Hypothalamus (tissue), 51 donors: ENCODE measurements around the gene DPEP1.
"Not testable (repeated sequence)": the region's sequence is repeated elsewhere in the genome, so short reads cannot be mapped to it uniquely, and the experiment has no call there.

Experiments
- DNase-seq, 51 donors: peaks; one replicate each; lab custom pipeline; 2025; lab: John Stamatoyannopoulos, UW

Gene DPEP1

GRCh38 chr16:89615596-89616090, 2.2 kb downstream of the DPEP1 start:
- peak in 4 of 51 donors; percentile 10 to 23 (median 12) for DNase-seq

- DNase-seq: no peak
Observed at GRCh38 chr16:89616623-89617022, 3.2 kb downstream of the DPEP1 start.

- DNase-seq: no peak
Observed at GRCh38 chr16:89617036-89617435, 3.6 kb downstream of the DPEP1 start.

GRCh38 chr16:89618109-89618998, 4.9 kb downstream of the DPEP1 start:
- DNase-seq: no peak

GRCh38 chr16:89619840-89620239, 6.4 kb downstream of the DPEP1 start:
- no peak for DNase-seq

GRCh38 chr16:89620406-89620841, 7.0 kb downstream of the DPEP1 start:
- no peak for DNase-seq

GRCh38 chr16:89621136-89621697, 7.8 kb downstream of the DPEP1 start:
- DNase-seq: no peak

- DNase-seq: no peak
Observed at GRCh38 chr16:89621698-89622409, 8.4 kb downstream of the DPEP1 start.

GRCh38 chr16:89623511-89624261, 10.2 kb downstream of the DPEP1 start:
- DNase-seq: no peak

GRCh38 chr16:89624777-89625761, 11.6 kb downstream of the DPEP1 start:
- no peak for DNase-seq

GRCh38 chr16:89629827-89630610, 16.6 kb downstream of the DPEP1 start:
- no peak for DNase-seq

GRCh38 chr16:89633064-89633631, 19.7 kb downstream of the DPEP1 start:
- DNase-seq: no peak

- not testable (repeated sequence) for DNase-seq
Observed at GRCh38 chr16:89634463-89635385, 21.3 kb downstream of the DPEP1 start.

GRCh38 chr16:89636663-89637062, 23.2 kb downstream of the DPEP1 start:
- DNase-seq: no peak

GRCh38 chr16:89637379-89637778, 23.9 kb downstream of the DPEP1 start:
- no peak for DNase-seq

GRCh38 chr16:89638455-89638854, 25.0 kb downstream of the DPEP1 start:
- no peak for DNase-seq

GRCh38 chr16:89639385-89639784, 25.9 kb downstream of the DPEP1 start:
- DNase-seq: no peak
